GM23338 (cell line): ENCODE measurements around the gene ARHGEF9.

ENCODE experiments used
- EZH2 ChIP-seq: fragments of 200-600 bp; sonication (generic); IDR thresholded peaks from one replicate; pipeline ENCODE4 v1.8.0; 2017; ENCODE audit warnings: antibody characterized with exemption, mild to moderate bottlenecking, low read depth; ENCODE audit not compliant: unreplicated experiment
- POLR2AphosphoS5 ChIP-seq: IDR thresholded peaks from 2 replicates; pipeline ENCODE4 v1.6.1; 2016; ENCODE audit warnings: antibody characterized with exemption, low read depth
- ZNF331 ChIP-seq: fragments of 250-450 bp; sonication (Bioruptor Pico); IDR thresholded peaks from 2 replicates; pipeline ENCODE4 v1.5.0; 2020; ENCODE audit warnings: low read depth, mild to moderate bottlenecking, moderate library complexity
- TF ChIP-seq, protein P1 (sequence below), 2 experiments: fragments of 200-600 bp in 1 of 2; sonication (generic) in 1 of 2; conservative IDR thresholded peaks; 2 replicates each; pipeline versions ENCODE4 v1.5.1 to v1.6.1; 2016 to 2017; ENCODE audit warnings: antibody characterized with exemption in 2 of 2, low read depth in 2 of 2, mild to moderate bottlenecking in 2 of 2, moderate library complexity in 1 of 2

DNA sequence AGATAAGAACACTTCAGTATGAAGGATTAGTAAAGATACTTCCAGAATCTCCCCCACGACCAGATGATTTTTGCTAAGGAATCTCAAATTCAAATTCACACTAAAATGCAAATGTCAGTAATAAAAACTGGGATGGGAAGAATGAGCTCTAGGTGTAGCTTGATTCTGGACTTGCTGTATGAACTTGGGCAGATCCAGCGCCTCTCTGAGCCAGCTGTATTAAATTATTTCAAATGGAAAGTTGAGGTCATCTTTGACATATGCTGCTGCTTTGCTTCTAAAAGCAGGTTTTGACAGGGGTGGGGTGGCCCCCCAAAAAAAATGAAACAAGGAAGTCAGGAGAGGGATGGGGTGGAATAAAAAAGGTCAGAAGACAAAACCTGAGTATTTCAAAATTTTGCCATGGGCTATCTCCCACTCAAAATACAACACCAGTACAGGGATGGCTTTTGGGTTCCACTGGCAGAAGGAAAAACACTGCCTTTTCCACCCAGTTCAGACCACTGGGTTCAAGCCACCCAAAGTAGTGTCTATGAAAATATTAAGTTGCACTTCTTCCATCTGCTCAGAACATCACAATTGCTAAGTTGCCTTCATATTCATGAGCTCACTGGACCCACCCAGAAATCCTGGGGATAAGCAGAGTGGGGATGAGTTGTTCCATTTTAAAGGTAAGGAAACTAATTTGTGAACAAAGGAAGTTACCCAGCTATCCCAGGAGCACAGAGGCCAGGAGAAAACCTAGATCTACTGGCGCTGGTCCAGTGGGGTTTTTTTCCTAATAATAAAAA is 47.7 kb downstream of the ARHGEF9 start:
- TF ChIP-seq, protein P1, sequence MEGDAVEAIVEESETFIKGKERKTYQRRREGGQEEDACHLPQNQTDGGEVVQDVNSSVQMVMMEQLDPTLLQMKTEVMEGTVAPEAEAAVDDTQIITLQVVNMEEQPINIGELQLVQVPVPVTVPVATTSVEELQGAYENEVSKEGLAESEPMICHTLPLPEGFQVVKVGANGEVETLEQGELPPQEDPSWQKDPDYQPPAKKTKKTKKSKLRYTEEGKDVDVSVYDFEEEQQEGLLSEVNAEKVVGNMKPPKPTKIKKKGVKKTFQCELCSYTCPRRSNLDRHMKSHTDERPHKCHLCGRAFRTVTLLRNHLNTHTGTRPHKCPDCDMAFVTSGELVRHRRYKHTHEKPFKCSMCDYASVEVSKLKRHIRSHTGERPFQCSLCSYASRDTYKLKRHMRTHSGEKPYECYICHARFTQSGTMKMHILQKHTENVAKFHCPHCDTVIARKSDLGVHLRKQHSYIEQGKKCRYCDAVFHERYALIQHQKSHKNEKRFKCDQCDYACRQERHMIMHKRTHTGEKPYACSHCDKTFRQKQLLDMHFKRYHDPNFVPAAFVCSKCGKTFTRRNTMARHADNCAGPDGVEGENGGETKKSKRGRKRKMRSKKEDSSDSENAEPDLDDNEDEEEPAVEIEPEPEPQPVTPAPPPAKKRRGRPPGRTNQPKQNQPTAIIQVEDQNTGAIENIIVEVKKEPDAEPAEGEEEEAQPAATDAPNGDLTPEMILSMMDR (conservative IDR thresholded peaks at IDR 0.05; ENCODE audit: low read depth in 2 of 2), result no peak
- TF ChIP-seq ZNF331 (no peak), POLR2AphosphoS5 (no peak), EZH2 (no peak)
